SK-N-SH (cell line): ENCODE measurements around the gene IP6K2.

Experiments
- CHD2 ChIP-seq: fragments of 150-350 bp; IDR thresholded peaks from 2 replicates; pipeline ENCODE4 v1.6.1; 2018; ENCODE audit warnings: low read length; ENCODE audit not compliant: partially characterized antibody
- ELF1 ChIP-seq: IDR thresholded peaks from 2 replicates; pipeline ENCODE4 v1.4.0; 2012
- EP300 ChIP-seq, 2 experiments: IDR thresholded peaks; 2 replicates each; pipeline versions ENCODE4 v1.4.0 to v1.6.1; 2012; ENCODE audit warnings: borderline replicate concordance in 1 of 2, low read depth in 1 of 2, low read length in 1 of 2
- EZH2phosphoT487 ChIP-seq: fragments of 200-600 bp; sonication (generic); IDR thresholded peaks from 2 replicates; pipeline ENCODE4 v1.6.1; 2017; ENCODE audit warnings: low read depth, mixed run types, mild to moderate bottlenecking, antibody characterized with exemption, moderate library complexity, borderline replicate concordance
- FOSL2 ChIP-seq: IDR thresholded peaks from 2 replicates; pipeline ENCODE4 v1.4.0; 2012; ENCODE audit warnings: low read depth, mild to moderate bottlenecking, moderate library complexity, borderline replicate concordance
- MXI1 ChIP-seq: IDR thresholded peaks from 2 replicates; pipeline ENCODE4 v1.6.1; 2012; ENCODE audit warnings: mild to moderate bottlenecking, low read depth, low read length, improper control_type of control experiment
- POLR2AphosphoS5 ChIP-seq: IDR thresholded peaks from 2 replicates; pipeline ENCODE4 v1.6.1; 2012; ENCODE audit warnings: low read depth, low read length
- RAD21 ChIP-seq: IDR thresholded peaks from 2 replicates; pipeline ENCODE4 v1.6.1; 2012; ENCODE audit warnings: mild to moderate bottlenecking, low read length
- TEAD4 ChIP-seq: IDR thresholded peaks from 2 replicates; pipeline ENCODE4 v1.4.0; 2012; ENCODE audit warnings: mild to moderate bottlenecking, borderline replicate concordance; ENCODE audit not compliant: insufficient read depth
- YY1 ChIP-seq: IDR thresholded peaks from 2 replicates; pipeline ENCODE4 v1.4.0; 2012; ENCODE audit warnings: low read depth, mild to moderate bottlenecking
- TF ChIP-seq, protein P1 (sequence below): fragments of 200-600 bp; sonication (generic); IDR thresholded peaks from 2 replicates; pipeline ENCODE4 v1.6.1; 2017; ENCODE audit warnings: antibody characterized with exemption, mild to moderate bottlenecking, moderate library complexity
- TF ChIP-seq, protein P2 (sequence below): IDR thresholded peaks from 2 replicates; pipeline ENCODE4 v1.4.0; 2012; ENCODE audit warnings: low read depth, borderline replicate concordance
- TF ChIP-seq, protein P3 (sequence below): IDR thresholded peaks from 2 replicates; pipeline ENCODE4 v1.4.0; 2012; ENCODE audit warnings: low read depth
- TF ChIP-seq, protein P4 (sequence below): IDR thresholded peaks from 2 replicates; pipeline ENCODE4; 2012

DNA sequence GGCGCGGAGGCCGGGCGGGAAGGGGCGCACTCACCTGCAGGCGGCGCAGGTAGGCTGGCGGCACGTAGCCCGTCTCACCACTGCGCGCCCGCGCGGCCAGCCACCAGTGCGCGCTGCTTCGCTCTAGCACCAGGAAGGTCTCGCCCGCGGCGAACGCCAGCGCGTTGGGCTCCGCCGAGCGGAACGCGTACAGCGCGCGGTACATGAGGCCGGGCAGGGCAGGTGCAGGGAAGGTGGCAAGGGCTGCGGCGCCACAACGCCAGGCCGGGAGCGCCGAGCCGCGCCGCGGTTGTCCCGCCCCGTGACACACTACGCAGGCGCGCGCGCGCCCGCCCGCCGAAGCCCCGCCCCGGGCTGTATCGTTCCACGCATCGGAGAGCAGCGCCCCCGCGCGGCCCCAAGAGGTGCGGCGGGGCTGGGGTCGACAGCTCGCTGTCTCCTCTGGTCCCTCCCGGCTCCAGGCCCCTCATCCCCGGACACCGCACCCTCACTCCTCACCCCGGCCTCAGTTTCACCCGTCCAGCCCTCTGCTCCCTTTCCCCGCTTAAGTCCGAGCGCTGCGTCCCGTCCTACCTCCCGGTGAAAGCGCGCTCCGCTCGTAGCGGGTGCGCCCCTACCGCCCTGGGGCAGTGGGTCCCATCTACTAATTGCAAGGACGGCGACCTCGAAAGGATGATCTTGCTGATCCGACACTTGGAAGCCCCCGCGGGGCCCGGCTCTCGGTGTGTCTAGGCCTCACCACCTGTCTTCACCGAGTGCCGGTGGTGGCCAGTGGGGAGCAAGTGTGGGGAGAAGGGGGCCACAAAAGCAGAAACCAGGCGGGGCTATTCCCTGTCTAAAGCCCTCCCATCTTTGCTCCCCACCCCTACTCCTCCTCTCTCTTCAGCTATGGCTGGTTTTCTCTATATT is 31.2 kb downstream of the IP6K2 start, which contains the start of gene NCKIPSD:
- TF ChIP-seq EP300 (IDR thresholded peaks at IDR 0.05; ENCODE audit: borderline replicate concordance in 1 of 2, low read depth in 1 of 2, low read length in 1 of 2) (no peak), ELF1 (no peak), MXI1 (peak; percentile 71; the same call in 1 of the 2 replicates), RAD21 (peak; percentile 61), POLR2AphosphoS5 (peak; percentile 72), CHD2 (no peak), YY1 (no peak), EZH2phosphoT487 (no peak), TEAD4 (no peak), FOSL2 (no peak)
- TF ChIP-seq, protein P1, sequence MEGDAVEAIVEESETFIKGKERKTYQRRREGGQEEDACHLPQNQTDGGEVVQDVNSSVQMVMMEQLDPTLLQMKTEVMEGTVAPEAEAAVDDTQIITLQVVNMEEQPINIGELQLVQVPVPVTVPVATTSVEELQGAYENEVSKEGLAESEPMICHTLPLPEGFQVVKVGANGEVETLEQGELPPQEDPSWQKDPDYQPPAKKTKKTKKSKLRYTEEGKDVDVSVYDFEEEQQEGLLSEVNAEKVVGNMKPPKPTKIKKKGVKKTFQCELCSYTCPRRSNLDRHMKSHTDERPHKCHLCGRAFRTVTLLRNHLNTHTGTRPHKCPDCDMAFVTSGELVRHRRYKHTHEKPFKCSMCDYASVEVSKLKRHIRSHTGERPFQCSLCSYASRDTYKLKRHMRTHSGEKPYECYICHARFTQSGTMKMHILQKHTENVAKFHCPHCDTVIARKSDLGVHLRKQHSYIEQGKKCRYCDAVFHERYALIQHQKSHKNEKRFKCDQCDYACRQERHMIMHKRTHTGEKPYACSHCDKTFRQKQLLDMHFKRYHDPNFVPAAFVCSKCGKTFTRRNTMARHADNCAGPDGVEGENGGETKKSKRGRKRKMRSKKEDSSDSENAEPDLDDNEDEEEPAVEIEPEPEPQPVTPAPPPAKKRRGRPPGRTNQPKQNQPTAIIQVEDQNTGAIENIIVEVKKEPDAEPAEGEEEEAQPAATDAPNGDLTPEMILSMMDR, result peak; percentile 73
- TF ChIP-seq, protein P2, sequence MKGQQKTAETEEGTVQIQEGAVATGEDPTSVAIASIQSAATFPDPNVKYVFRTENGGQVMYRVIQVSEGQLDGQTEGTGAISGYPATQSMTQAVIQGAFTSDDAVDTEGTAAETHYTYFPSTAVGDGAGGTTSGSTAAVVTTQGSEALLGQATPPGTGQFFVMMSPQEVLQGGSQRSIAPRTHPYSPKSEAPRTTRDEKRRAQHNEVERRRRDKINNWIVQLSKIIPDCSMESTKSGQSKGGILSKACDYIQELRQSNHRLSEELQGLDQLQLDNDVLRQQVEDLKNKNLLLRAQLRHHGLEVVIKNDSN, result no peak
- TF ChIP-seq, protein P3, sequence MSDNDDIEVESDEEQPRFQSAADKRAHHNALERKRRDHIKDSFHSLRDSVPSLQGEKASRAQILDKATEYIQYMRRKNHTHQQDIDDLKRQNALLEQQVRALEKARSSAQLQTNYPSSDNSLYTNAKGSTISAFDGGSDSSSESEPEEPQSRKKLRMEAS, result peak; percentile 49; the same call in 1 of the 2 replicates
- TF ChIP-seq, protein P4, sequence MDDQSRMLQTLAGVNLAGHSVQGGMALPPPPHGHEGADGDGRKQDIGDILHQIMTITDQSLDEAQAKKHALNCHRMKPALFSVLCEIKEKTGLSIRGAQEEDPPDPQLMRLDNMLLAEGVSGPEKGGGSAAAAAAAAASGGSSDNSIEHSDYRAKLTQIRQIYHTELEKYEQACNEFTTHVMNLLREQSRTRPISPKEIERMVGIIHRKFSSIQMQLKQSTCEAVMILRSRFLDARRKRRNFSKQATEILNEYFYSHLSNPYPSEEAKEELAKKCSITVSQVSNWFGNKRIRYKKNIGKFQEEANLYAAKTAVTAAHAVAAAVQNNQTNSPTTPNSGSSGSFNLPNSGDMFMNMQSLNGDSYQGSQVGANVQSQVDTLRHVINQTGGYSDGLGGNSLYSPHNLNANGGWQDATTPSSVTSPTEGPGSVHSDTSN, result no peak
